ENCODE results near the gene FAHD1.

FAHD1 gene

GRCh38 chr16:1818204-1818872 lies 8.7 kb upstream of the FAHD1 start:
- no peak for DNase-seq

- DNase-seq, result no peak
Measured at GRCh38 chr16:1818873-1819525, 8.0 kb upstream of the FAHD1 start.

- no peak for DNase-seq
Measured at GRCh38 chr16:1819611-1820010, 7.4 kb upstream of the FAHD1 start.

- DNase-seq, result no peak
Measured at GRCh38 chr16:1820096-1820945, 6.7 kb upstream of the FAHD1 start.

- DNase-seq, result no peak
Measured at GRCh38 chr16:1820946-1821290, 6.1 kb upstream of the FAHD1 start.

GRCh38 chr16:1821861-1822611 lies 5.0 kb upstream of the FAHD1 start:
- DNase-seq, result no peak

GRCh38 chr16:1822801-1823200 lies 4.2 kb upstream of the FAHD1 start:
- DNase-seq, result no peak

- no peak for DNase-seq
Measured at GRCh38 chr16:1823821-1824220, 3.2 kb upstream of the FAHD1 start.

- DNase-seq, result no peak
Measured at GRCh38 chr16:1825381-1825863, 1.6 kb upstream of the FAHD1 start.

- no peak for DNase-seq
Measured at GRCh38 chr16:1825864-1826690, 929 bp upstream of the FAHD1 start.

- no peak for DNase-seq
Measured at GRCh38 chr16:1828645-1829410, 1.8 kb downstream of the FAHD1 start.

GRCh38 chr16:1830213-1830612 lies 3.2 kb downstream of the FAHD1 start:
- no peak for DNase-seq

GRCh38 chr16:1831186-1832075 lies 4.4 kb downstream of the FAHD1 start:
- no peak for DNase-seq

- peak; percentile 74 for DNase-seq
Measured at GRCh38 chr16:1832838-1833454, 5.9 kb downstream of the FAHD1 start.

- DNase-seq, result no peak
Measured at GRCh38 chr16:1834096-1834495, 7.1 kb downstream of the FAHD1 start.

- no peak for DNase-seq
Measured at GRCh38 chr16:1839554-1839953, 12.5 kb downstream of the FAHD1 start.

GRCh38 chr16:1845985-1846384 lies 19.0 kb downstream of the FAHD1 start:
- no peak for DNase-seq

GRCh38 chr16:1846416-1846815 lies 19.4 kb downstream of the FAHD1 start:
- no peak for DNase-seq

- no peak for DNase-seq
Measured at GRCh38 chr16:1850981-1851380, 24.0 kb downstream of the FAHD1 start.

GRCh38 chr16:1851793-1852192 lies 24.8 kb downstream of the FAHD1 start:
- no peak for DNase-seq
